Stimulated activated CD4-positive, alpha-beta T cell treated with anti-CD3 and anti-CD28 coated beads, Interleukin-2, amount 100 ng/mL, for 48 hours (primary cell): ENCODE measurements around the gene CYP2C8.
"Not testable (repeated sequence)": the region's sequence is repeated elsewhere in the genome, so short reads cannot be mapped to it uniquely, and the experiment has no call there.

ENCODE experiments used
- DNase-seq, 2 donors: peaks; one replicate each; pipeline ENCODE4 v3.0.0-alpha.2; 2020

CYP2C8 gene

GRCh38 chr10:95069286-95069685 is at the start of gene CYP2C8:
Gene CYP2C8, minus strand, starts transcription at chr10:95069497. Its CDS starts 95 bp downstream, at chr10:95069402.
- no peak for DNase-seq

- DNase-seq = no peak
Measured at GRCh38 chr10:95116869-95117269, 47.6 kb upstream of the CYP2C8 start.

- not testable (repeated sequence) for DNase-seq
Measured at GRCh38 chr10:95110823-95111222, 41.5 kb upstream of the CYP2C8 start.

- no peak for DNase-seq
Measured at GRCh38 chr10:95097805-95098204, 28.5 kb upstream of the CYP2C8 start.

GRCh38 chr10:95096143-95096542 is 26.8 kb upstream of the CYP2C8 start:
- no peak for DNase-seq

GRCh38 chr10:95079626-95080025 is 10.3 kb upstream of the CYP2C8 start:
- DNase-seq = not testable (repeated sequence)

GRCh38 chr10:95077556-95077955 is 8.3 kb upstream of the CYP2C8 start:
- DNase-seq = no peak

GRCh38 chr10:95071107-95071660 is 1.9 kb upstream of the CYP2C8 start:
- no peak for DNase-seq

GRCh38 chr10:95064125-95064524 is 5.2 kb downstream of the CYP2C8 start:
- DNase-seq = not testable (repeated sequence)

- DNase-seq = no peak
Measured at GRCh38 chr10:95056744-95057363, 12.4 kb downstream of the CYP2C8 start.

GRCh38 chr10:95049919-95050318 is 19.4 kb downstream of the CYP2C8 start:
- DNase-seq = no peak

GRCh38 chr10:95048206-95048605 is 21.1 kb downstream of the CYP2C8 start:
- no peak for DNase-seq

GRCh38 chr10:95039281-95039680 is 30.0 kb downstream of the CYP2C8 start:
- no peak for DNase-seq

GRCh38 chr10:95035332-95036295 is 33.7 kb downstream of the CYP2C8 start:
- no peak for DNase-seq

- no peak for DNase-seq
Measured at GRCh38 chr10:95034401-95034800, 34.9 kb downstream of the CYP2C8 start.

GRCh38 chr10:95031656-95032055 is 37.6 kb downstream of the CYP2C8 start:
- DNase-seq = no peak

- no peak for DNase-seq
Measured at GRCh38 chr10:95026461-95026860, 42.8 kb downstream of the CYP2C8 start.

- no peak for DNase-seq
Measured at GRCh38 chr10:94997741-94998174, 71.5 kb downstream of the CYP2C8 start.

- DNase-seq = no peak
Measured at GRCh38 chr10:94992811-94993210, 76.5 kb downstream of the CYP2C8 start.

GRCh38 chr10:94991243-94991888 is 77.9 kb downstream of the CYP2C8 start:
- no peak for DNase-seq

GRCh38 chr10:94989192-94989591 is 80.1 kb downstream of the CYP2C8 start:
- DNase-seq = no peak
